ENCODE measurements around the gene PPP1R12A.

Gene PPP1R12A

GRCh38 chr12:79927772-79928474 lies 7.0 kb downstream of the PPP1R12A start:
- Mint-ChIP-seq H3K27ac (peak overlapping the region; percentile 63), H3K36me3 (peaks cover 6% of the 10 kb centered on the region), H3K4me1 (peaks cover 51% of the 10 kb centered on the region), H3K4me3 (no peak overlapping the region), H3K27me3 (no peaks in the 10 kb centered on the region), H3K9me3 (no peaks in the 10 kb centered on the region)
- CTCF ChIA-PET = no interaction called here
- peak; percentile 64 for DNase-seq

GRCh38 chr12:79926951-79927350 lies 7.9 kb downstream of the PPP1R12A start:
- CTCF ChIA-PET = no interaction called here
- DNase-seq = no peak
- no peaks in the 10 kb centered on the region for H3K27me3 Mint-ChIP-seq
- peaks cover 4% of the 10 kb centered on the region for H3K36me3 Mint-ChIP-seq
- H3K4me3 Mint-ChIP-seq = no peak overlapping the region
- H3K4me1 Mint-ChIP-seq = peaks cover 41% of the 10 kb centered on the region
- H3K9me3 Mint-ChIP-seq = no peaks in the 10 kb centered on the region
- peak overlapping the region; percentile 58 for H3K27ac Mint-ChIP-seq

- DNase-seq = no peak
- Mint-ChIP-seq H3K9me3 (no peaks in the 10 kb centered on the region), H3K4me1 (peaks cover 35% of the 10 kb centered on the region), H3K27ac (no peak overlapping the region), H3K27me3 (no peaks in the 10 kb centered on the region), H3K4me3 (no peak overlapping the region), H3K36me3 (peaks cover 4% of the 10 kb centered on the region)
- CTCF ChIA-PET = no interaction called here
These were observed 9.4 kb downstream of the PPP1R12A start for GRCh38 chr12:79925492-79925891.

GRCh38 chr12:79921786-79922185 lies 13.1 kb downstream of the PPP1R12A start:
- peaks cover 15% of the 10 kb centered on the region for H3K4me1 Mint-ChIP-seq
- no peak overlapping the region for H3K4me3 Mint-ChIP-seq
- no peaks in the 10 kb centered on the region for H3K27me3 Mint-ChIP-seq
- CTCF ChIA-PET = no interaction called here
- H3K9me3 Mint-ChIP-seq = no peaks in the 10 kb centered on the region
- peaks cover 2% of the 10 kb centered on the region for H3K36me3 Mint-ChIP-seq
- DNase-seq = no peak
- no peak overlapping the region for H3K27ac Mint-ChIP-seq

- Mint-ChIP-seq H3K4me3 (no peak overlapping the region), H3K9me3 (no peaks in the 10 kb centered on the region), H3K4me1 (peaks cover 22% of the 10 kb centered on the region), H3K27ac (no peak overlapping the region), H3K27me3 (no peaks in the 10 kb centered on the region), H3K36me3 (peaks cover 6% of the 10 kb centered on the region)
- CTCF ChIA-PET = no interaction called here
- DNase-seq = no peak
These were observed 14.3 kb downstream of the PPP1R12A start for GRCh38 chr12:79920421-79921238.

- Mint-ChIP-seq H3K4me3 (no peak overlapping the region), H3K36me3 (peaks cover 7% of the 10 kb centered on the region), H3K4me1 (peaks cover 21% of the 10 kb centered on the region), H3K27ac (no peak overlapping the region), H3K9me3 (no peaks in the 10 kb centered on the region), H3K27me3 (no peaks in the 10 kb centered on the region)
- no peak for DNase-seq
- CTCF ChIA-PET = interaction anchor here (0.7 kb wide), 1 partner anchor 814 kb away, joined by 3 read pairs; no protein-coding TSS in a partner anchor
These were observed 15.1 kb downstream of the PPP1R12A start for GRCh38 chr12:79919762-79920161.

GRCh38 chr12:79916826-79917225 lies 18.1 kb downstream of the PPP1R12A start:
- no peak for DNase-seq
- no peaks in the 10 kb centered on the region for H3K9me3 Mint-ChIP-seq
- CTCF ChIA-PET = no interaction called here
- no peaks in the 10 kb centered on the region for H3K27me3 Mint-ChIP-seq
- H3K27ac Mint-ChIP-seq = no peak overlapping the region
- H3K36me3 Mint-ChIP-seq = peaks cover 5% of the 10 kb centered on the region
- no peak overlapping the region for H3K4me3 Mint-ChIP-seq
- peaks cover 21% of the 10 kb centered on the region for H3K4me1 Mint-ChIP-seq

- Mint-ChIP-seq H3K27me3 (no peaks in the 10 kb centered on the region), H3K4me1 (peaks cover 12% of the 10 kb centered on the region), H3K4me3 (no peak overlapping the region), H3K9me3 (no peaks in the 10 kb centered on the region), H3K36me3 (peaks cover 5% of the 10 kb centered on the region), H3K27ac (no peak overlapping the region)
- CTCF ChIA-PET = no interaction called here
- DNase-seq = no peak
These were observed 22.8 kb downstream of the PPP1R12A start for GRCh38 chr12:79911889-79912656.

- H3K36me3 Mint-ChIP-seq = no peaks in the 10 kb centered on the region
- H3K27me3 Mint-ChIP-seq = no peaks in the 10 kb centered on the region
- CTCF ChIA-PET = no interaction called here
- H3K9me3 Mint-ChIP-seq = no peaks in the 10 kb centered on the region
- no peak overlapping the region for H3K4me3 Mint-ChIP-seq
- DNase-seq = no peak
- peaks cover 2% of the 10 kb centered on the region for H3K4me1 Mint-ChIP-seq
- no peak overlapping the region for H3K27ac Mint-ChIP-seq
These were observed 26.5 kb downstream of the PPP1R12A start for GRCh38 chr12:79908366-79908765.

GRCh38 chr12:79901506-79901905 lies 33.4 kb downstream of the PPP1R12A start:
- CTCF ChIA-PET = no interaction called here
- H3K9me3 Mint-ChIP-seq = no peaks in the 10 kb centered on the region
- H3K27ac Mint-ChIP-seq = no peak overlapping the region
- peaks cover 2% of the 10 kb centered on the region for H3K36me3 Mint-ChIP-seq
- no peaks in the 10 kb centered on the region for H3K27me3 Mint-ChIP-seq
- H3K4me3 Mint-ChIP-seq = no peak overlapping the region
- DNase-seq = no peak
- peaks cover 8% of the 10 kb centered on the region for H3K4me1 Mint-ChIP-seq

GRCh38 chr12:79900951-79901350 lies 33.9 kb downstream of the PPP1R12A start:
- H3K9me3 Mint-ChIP-seq = no peaks in the 10 kb centered on the region
- H3K4me1 Mint-ChIP-seq = peaks cover 8% of the 10 kb centered on the region
- H3K4me3 Mint-ChIP-seq = no peak overlapping the region
- H3K27me3 Mint-ChIP-seq = no peaks in the 10 kb centered on the region
- no peak overlapping the region for H3K27ac Mint-ChIP-seq
- peaks cover 2% of the 10 kb centered on the region for H3K36me3 Mint-ChIP-seq
- CTCF ChIA-PET = no interaction called here
- DNase-seq = no peak

GRCh38 chr12:79900199-79900598 lies 34.7 kb downstream of the PPP1R12A start:
- Mint-ChIP-seq H3K4me1 (peaks cover 8% of the 10 kb centered on the region), H3K4me3 (no peak overlapping the region), H3K36me3 (peaks cover 2% of the 10 kb centered on the region), H3K9me3 (no peaks in the 10 kb centered on the region), H3K27ac (no peak overlapping the region), H3K27me3 (no peaks in the 10 kb centered on the region)
- CTCF ChIA-PET = no interaction called here
- no peak for DNase-seq

- no peak overlapping the region for H3K4me3 Mint-ChIP-seq
- no peak overlapping the region for H3K27ac Mint-ChIP-seq
- H3K9me3 Mint-ChIP-seq = no peaks in the 10 kb centered on the region
- CTCF ChIA-PET = no interaction called here
- peaks cover 8% of the 10 kb centered on the region for H3K36me3 Mint-ChIP-seq
- H3K27me3 Mint-ChIP-seq = no peaks in the 10 kb centered on the region
- DNase-seq = no peak
- H3K4me1 Mint-ChIP-seq = peaks cover 8% of the 10 kb centered on the region
These were observed 37.3 kb downstream of the PPP1R12A start for GRCh38 chr12:79897617-79898016.

- Mint-ChIP-seq H3K4me1 (peaks cover 8% of the 10 kb centered on the region), H3K4me3 (no peak overlapping the region), H3K27me3 (no peaks in the 10 kb centered on the region), H3K36me3 (peaks cover 15% of the 10 kb centered on the region), H3K9me3 (no peaks in the 10 kb centered on the region), H3K27ac (no peak overlapping the region)
- no peak for DNase-seq
- CTCF ChIA-PET = interaction anchor here (0.6 to 0.9 kb wide), 2 partner anchors 9 to 54 kb away, joined by 3 to 4 read pairs; no protein-coding TSS in a partner anchor
These were observed 39.1 kb downstream of the PPP1R12A start for GRCh38 chr12:79895804-79896203.

Measured in activated naive CD4-positive, alpha-beta T cell treated with anti-CD3 and anti-CD28 coated beads, Interleukin-2, amount 10 ng/mL, durations not matched to agents 7 days and 5 days (primary cell).